ENCODE measurements around the gene GRHPR.

GRCh38 chr9:37413311-37413710 is 9.2 kb upstream of the GRHPR start:
- no peak for TF ChIP-seq CTCF (IDR thresholded peaks at IDR 0.05; ENCODE audit: low read depth, low read length, missing input control)
- TF ChIP-seq FOXA1 (IDR thresholded peaks at IDR 0.05): no peak
- TF ChIP-seq HNF4A (conservative IDR thresholded peaks at IDR 0.05): no peak
- no peak for TF ChIP-seq MAX (IDR thresholded peaks at IDR 0.05)
- no peak for TF ChIP-seq ATF3 (IDR thresholded peaks at IDR 0.05)
- no peak for TF ChIP-seq JUND (IDR thresholded peaks at IDR 0.05)
- TF ChIP-seq TAF1 (conservative IDR thresholded peaks at IDR 0.05): no peak
- no peak for TF ChIP-seq HNF4G (IDR thresholded peaks at IDR 0.05)
- no peak for TF ChIP-seq YY1 (IDR thresholded peaks at IDR 0.05)
- TF ChIP-seq EGR1 (IDR thresholded peaks at IDR 0.05; ENCODE audit: low read depth in 2 of 2): no peak
- TF ChIP-seq RAD21 (IDR thresholded peaks at IDR 0.05): no peak
- TF ChIP-seq ZBTB33 (IDR thresholded peaks at IDR 0.05): no peak
- TF ChIP-seq REST (IDR thresholded peaks at IDR 0.05): no peak
- TF ChIP-seq SP1 (IDR thresholded peaks at IDR 0.05): no peak

Measured in liver (tissue), 3 donors.